ENCODE results near the gene TCEANC.

TCEANC gene

GRCh38 chrX:13681595-13681994 lies 28.7 kb downstream of the TCEANC start:
- H3K9ac ChIP-seq (ENCODE audit: low read length), result no peak overlapping the region
- H3K36me3 ChIP-seq (ENCODE audit: insufficient read depth, low read length), result no peaks in the 10 kb centered on the region
- H3K4me3 ChIP-seq (ENCODE audit: low read depth in 1 of 2, low read length in 2 of 2), result no peak overlapping the region
- H3K27ac ChIP-seq (ENCODE audit: low read depth, low read length), result no peak overlapping the region
- H3K9me3 ChIP-seq (ENCODE audit: low read length), result no peaks in the 10 kb centered on the region
- no peaks in the 10 kb centered on the region for H3K27me3 ChIP-seq (ENCODE audit: control insufficient read depth in 1 of 2, insufficient read depth in 2 of 2, low read length in 2 of 2)
- no peaks in the 10 kb centered on the region for H3K4me1 ChIP-seq (ENCODE audit: insufficient read depth, low read length)

- H3K36me3 ChIP-seq (ENCODE audit: insufficient read depth, low read length), result no peaks in the 10 kb centered on the region
- no peak overlapping the region for H3K4me3 ChIP-seq (ENCODE audit: low read depth in 1 of 2, low read length in 2 of 2)
- H3K9ac ChIP-seq (ENCODE audit: low read length), result no peak overlapping the region
- no peaks in the 10 kb centered on the region for H3K9me3 ChIP-seq (ENCODE audit: low read length)
- no peak overlapping the region for H3K27ac ChIP-seq (ENCODE audit: low read depth, low read length)
- H3K4me1 ChIP-seq (ENCODE audit: insufficient read depth, low read length), result no peaks in the 10 kb centered on the region
- H3K27me3 ChIP-seq (ENCODE audit: control insufficient read depth in 1 of 2, insufficient read depth in 2 of 2, low read length in 2 of 2), result peaks cover 0 to 6% of the 10 kb centered on the region in 2 donors
Observed at GRCh38 chrX:13684361-13684760, 31.4 kb downstream of the TCEANC start.

DNA sequence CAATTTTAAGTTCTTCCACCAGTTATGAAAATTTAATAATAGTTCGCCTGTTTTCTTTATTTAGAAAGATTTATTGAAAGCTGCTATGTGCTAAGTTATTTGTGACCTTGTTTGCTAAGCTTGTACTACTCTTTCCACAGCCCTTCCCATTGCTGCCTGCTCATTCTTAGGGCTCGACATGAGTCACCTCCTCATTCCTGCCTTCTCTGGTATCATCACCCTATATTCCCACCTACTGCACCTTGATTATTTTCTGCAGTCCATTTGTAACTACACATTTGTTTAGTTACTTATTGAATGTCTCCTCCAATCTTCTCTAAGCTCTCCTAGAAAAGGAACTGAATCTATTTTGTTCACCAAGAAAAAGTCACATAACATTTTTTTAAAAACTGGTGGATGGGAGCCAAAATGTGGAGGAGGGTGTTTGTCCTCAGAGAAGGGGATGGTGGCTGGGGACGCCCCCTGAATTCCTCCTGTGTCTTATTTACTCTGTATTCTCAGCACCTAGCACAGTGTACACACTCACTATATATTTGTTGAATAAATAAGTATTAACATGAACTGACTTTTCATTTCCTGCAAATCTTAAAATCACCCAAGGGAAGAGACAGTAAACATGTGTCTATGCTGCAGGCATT lies 32.3 kb downstream of the TCEANC start:
- H3K27me3 ChIP-seq (ENCODE audit: control insufficient read depth in 1 of 2, insufficient read depth in 2 of 2, low read length in 2 of 2), result peaks cover under 1 to 10% of the 10 kb centered on the region in 2 donors

GRCh38 chrX:13687203-13687602 lies 34.3 kb downstream of the TCEANC start:
- H3K27ac ChIP-seq (ENCODE audit: low read depth, low read length), result no peak overlapping the region
- H3K4me1 ChIP-seq (ENCODE audit: insufficient read depth, low read length), result peaks cover under 1% of the 10 kb centered on the region
- H3K36me3 ChIP-seq (ENCODE audit: insufficient read depth, low read length), result no peaks in the 10 kb centered on the region
- H3K4me3 ChIP-seq (ENCODE audit: low read depth in 1 of 2, low read length in 2 of 2), result no peak overlapping the region
- peaks cover 6 to 10% of the 10 kb centered on the region in 2 donors for H3K27me3 ChIP-seq (ENCODE audit: control insufficient read depth in 1 of 2, insufficient read depth in 2 of 2, low read length in 2 of 2)
- no peaks in the 10 kb centered on the region for H3K9me3 ChIP-seq (ENCODE audit: low read length)
- H3K9ac ChIP-seq (ENCODE audit: low read length), result no peak overlapping the region

More for the DNA sequence above, 32.3 kb downstream of the TCEANC start:
- Histone ChIP-seq H3K4me3 (ENCODE audit: low read depth in 1 of 2, low read length in 2 of 2) (no peak overlapping the region), H3K9ac (ENCODE audit: low read length) (no peak overlapping the region), H3K9me3 (ENCODE audit: low read length) (no peaks in the 10 kb centered on the region), H3K36me3 (ENCODE audit: insufficient read depth, low read length) (no peaks in the 10 kb centered on the region), H3K4me1 (ENCODE audit: insufficient read depth, low read length) (no peaks in the 10 kb centered on the region), H3K27ac (ENCODE audit: low read depth, low read length) (no peak overlapping the region)

DNA sequence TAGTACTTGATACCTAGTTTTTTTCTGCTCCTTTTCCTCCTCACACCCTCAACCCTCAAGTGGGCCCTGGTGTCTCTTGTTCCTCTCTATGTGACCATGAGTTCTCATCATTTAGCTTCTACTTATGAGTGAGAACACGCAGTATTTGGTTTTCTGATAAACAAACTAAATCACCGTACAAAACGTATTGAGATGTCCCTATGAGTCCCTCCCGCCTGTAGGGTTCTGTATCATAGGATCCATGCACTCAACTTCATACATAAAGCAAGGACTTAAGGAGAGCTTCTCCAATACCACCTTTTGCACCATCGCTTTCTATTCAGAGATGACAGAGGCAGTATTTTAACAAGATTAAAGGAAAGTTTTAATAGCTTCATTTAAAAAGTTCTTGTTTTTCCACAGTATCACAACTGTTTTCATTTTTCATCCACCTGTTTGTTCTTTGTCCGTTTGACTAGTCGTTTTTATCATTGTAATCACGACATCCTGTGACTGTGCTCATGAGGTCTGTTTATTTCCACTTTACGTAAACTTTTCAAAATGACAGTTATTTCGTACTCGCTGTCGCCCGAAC lies 35.5 kb downstream of the TCEANC start:
- Histone ChIP-seq H3K9ac (ENCODE audit: low read length) (peak overlapping the region; percentile 2), H3K4me3 (ENCODE audit: low read depth in 1 of 2, low read length in 2 of 2) (peak overlapping the region in 1 of 2 donors; percentile 66), H3K27me3 (ENCODE audit: control insufficient read depth in 1 of 2, insufficient read depth in 2 of 2, low read length in 2 of 2) (peaks cover 10% of the 10 kb centered on the region in 2 donors), H3K4me1 (ENCODE audit: insufficient read depth, low read length) (peaks cover 11% of the 10 kb centered on the region), H3K9me3 (ENCODE audit: low read length) (no peaks in the 10 kb centered on the region), H3K36me3 (ENCODE audit: insufficient read depth, low read length) (no peaks in the 10 kb centered on the region), H3K27ac (ENCODE audit: low read depth, low read length) (peak overlapping the region; percentile 62)

- Histone ChIP-seq H3K27ac (ENCODE audit: low read depth, low read length) (peak within 1 kb of the TSS; percentile 62), H3K4me3 (ENCODE audit: low read depth in 1 of 2, low read length in 2 of 2) (peak within 1 kb of the TSS; percentile 38 to 66), H3K9me3 (ENCODE audit: low read length) (no peaks in the 10 kb centered on the region), H3K4me1 (ENCODE audit: insufficient read depth, low read length) (peaks cover 17% of the 10 kb centered on the region), H3K36me3 (ENCODE audit: insufficient read depth, low read length) (no peaks in the 10 kb centered on the region), H3K9ac (ENCODE audit: low read length) (peak within 1 kb of the TSS; percentile 55), H3K27me3 (ENCODE audit: control insufficient read depth in 1 of 2, insufficient read depth in 2 of 2, low read length in 2 of 2) (peaks cover 10% of the 10 kb centered on the region in 2 donors)
Observed at GRCh38 chrX:13688958-13689740, 36.2 kb downstream of the TCEANC start, which contains the start of gene RAB9A. Gene RAB9A (plus strand): TSS chrX:13689128. CDS start chrX:13708747, 19,619 bp downstream.

DNA sequence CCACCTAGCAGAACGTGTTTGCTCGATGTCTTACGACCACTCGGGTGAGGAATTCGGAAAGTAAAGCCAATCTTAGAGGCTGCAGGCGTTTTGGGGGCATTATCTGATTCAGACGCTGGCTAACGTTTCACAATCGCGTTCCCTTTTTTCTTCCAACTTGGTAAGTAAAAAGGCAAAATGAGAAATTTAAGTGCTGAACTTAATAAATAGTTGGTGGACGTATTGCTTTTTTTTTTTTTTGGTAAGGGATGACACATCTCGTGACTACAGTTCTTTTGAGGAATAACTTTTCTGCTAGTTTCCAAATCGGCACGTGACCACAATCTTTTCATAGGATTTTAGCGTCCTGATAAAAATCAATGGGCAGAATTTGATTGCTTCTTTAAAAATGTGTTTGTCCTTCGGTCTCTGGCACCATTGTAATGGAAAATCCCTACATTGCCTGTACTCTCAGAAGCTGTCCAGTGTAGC lies 36.8 kb downstream of the TCEANC start:
- Histone ChIP-seq H3K4me1 (ENCODE audit: insufficient read depth, low read length) (peaks cover 20% of the 10 kb centered on the region), H3K4me3 (ENCODE audit: low read depth in 1 of 2, low read length in 2 of 2) (peak overlapping the region; percentile 38 to 66), H3K9ac (ENCODE audit: low read length) (peak overlapping the region; percentile 55), H3K27me3 (ENCODE audit: control insufficient read depth in 1 of 2, insufficient read depth in 2 of 2, low read length in 2 of 2) (peaks cover 10% of the 10 kb centered on the region in 2 donors), H3K27ac (ENCODE audit: low read depth, low read length) (peak overlapping the region; percentile 62), H3K9me3 (ENCODE audit: low read length) (no peaks in the 10 kb centered on the region), H3K36me3 (ENCODE audit: insufficient read depth, low read length) (no peaks in the 10 kb centered on the region)

GRCh38 chrX:13690836-13691235 lies 37.9 kb downstream of the TCEANC start:
- Histone ChIP-seq H3K9me3 (ENCODE audit: low read length) (no peaks in the 10 kb centered on the region), H3K36me3 (ENCODE audit: insufficient read depth, low read length) (no peaks in the 10 kb centered on the region), H3K4me1 (ENCODE audit: insufficient read depth, low read length) (peaks cover 25% of the 10 kb centered on the region), H3K27me3 (ENCODE audit: control insufficient read depth in 1 of 2, insufficient read depth in 2 of 2, low read length in 2 of 2) (peaks cover 10% of the 10 kb centered on the region in 2 donors), H3K4me3 (ENCODE audit: low read depth in 1 of 2, low read length in 2 of 2) (peak overlapping the region in 1 of 2 donors; percentile 66), H3K27ac (ENCODE audit: low read depth, low read length) (no peak overlapping the region), H3K9ac (ENCODE audit: low read length) (peak overlapping the region; percentile 17)

DNA sequence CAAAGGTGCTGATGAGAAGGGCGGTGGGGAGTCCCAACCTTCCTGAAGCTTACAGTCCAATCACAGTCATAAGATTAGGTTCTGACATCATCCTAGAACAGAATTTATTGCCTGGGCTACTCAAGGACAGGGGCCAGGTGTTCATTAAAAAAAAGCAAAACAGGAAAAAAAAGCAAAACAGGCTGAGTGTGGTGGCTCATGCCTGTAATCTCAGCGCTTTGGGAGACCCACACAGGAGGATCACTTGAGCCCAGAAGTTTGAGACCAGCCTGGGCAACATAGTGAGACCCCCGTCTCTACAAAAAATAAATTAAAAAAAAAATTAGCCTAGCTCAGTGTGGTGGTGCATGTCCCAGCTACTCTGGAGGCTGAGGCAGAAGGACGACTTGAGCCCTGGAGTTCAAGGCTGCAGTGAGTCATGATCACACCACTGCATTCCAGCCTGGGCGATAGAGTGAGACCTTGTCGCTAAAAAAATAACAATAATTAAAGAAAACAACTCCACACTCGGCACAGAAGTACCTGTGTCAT lies 39.0 kb downstream of the TCEANC start:
- H3K4me3 ChIP-seq (ENCODE audit: low read depth in 1 of 2, low read length in 2 of 2), result no peak overlapping the region
- H3K36me3 ChIP-seq (ENCODE audit: insufficient read depth, low read length), result no peaks in the 10 kb centered on the region
- no peak overlapping the region for H3K9ac ChIP-seq (ENCODE audit: low read length)
- peaks cover 25% of the 10 kb centered on the region for H3K4me1 ChIP-seq (ENCODE audit: insufficient read depth, low read length)
- no peak overlapping the region for H3K27ac ChIP-seq (ENCODE audit: low read depth, low read length)
- peaks cover 10% of the 10 kb centered on the region in 2 donors for H3K27me3 ChIP-seq (ENCODE audit: control insufficient read depth in 1 of 2, insufficient read depth in 2 of 2, low read length in 2 of 2)
- no peaks in the 10 kb centered on the region for H3K9me3 ChIP-seq (ENCODE audit: low read length)

- Histone ChIP-seq H3K4me1 (ENCODE audit: insufficient read depth, low read length) (peaks cover 25% of the 10 kb centered on the region), H3K4me3 (ENCODE audit: low read depth in 1 of 2, low read length in 2 of 2) (no peak overlapping the region), H3K9ac (ENCODE audit: low read length) (no peak overlapping the region), H3K27ac (ENCODE audit: low read depth, low read length) (no peak overlapping the region), H3K27me3 (ENCODE audit: control insufficient read depth in 1 of 2, insufficient read depth in 2 of 2, low read length in 2 of 2) (peaks cover 10% of the 10 kb centered on the region in 2 donors), H3K9me3 (ENCODE audit: low read length) (no peaks in the 10 kb centered on the region), H3K36me3 (ENCODE audit: insufficient read depth, low read length) (no peaks in the 10 kb centered on the region)
Observed at GRCh38 chrX:13692771-13693231, 39.9 kb downstream of the TCEANC start.

DNA sequence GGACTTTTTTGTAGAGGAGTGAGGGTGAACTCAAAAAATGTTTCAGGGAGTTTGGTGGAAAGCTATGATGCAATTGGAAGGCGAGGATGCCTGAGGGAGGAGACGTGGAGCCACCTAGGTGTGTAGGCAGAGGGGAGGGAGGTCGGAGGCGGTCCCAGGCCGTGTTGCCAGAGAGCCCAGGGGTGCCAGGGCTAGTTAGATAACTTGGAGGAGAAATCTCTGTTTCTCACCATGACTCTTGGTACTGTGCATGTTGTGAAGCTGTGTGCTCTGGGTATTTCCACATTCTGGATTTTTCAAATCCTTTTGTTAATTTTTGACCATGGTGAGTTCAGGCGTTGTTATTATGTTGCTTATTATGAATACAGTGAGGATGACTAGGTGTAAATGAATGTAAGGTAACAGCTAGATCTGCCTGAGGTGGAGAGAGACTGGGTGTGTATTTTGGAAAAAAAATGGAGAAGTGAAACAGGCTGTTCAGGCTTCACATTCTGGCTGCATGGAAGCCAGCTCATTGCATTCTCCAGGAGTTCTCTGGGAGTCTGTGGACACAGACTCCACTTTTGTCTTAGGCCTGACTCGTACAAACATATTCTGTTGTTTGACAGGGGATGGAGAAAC lies 40.5 kb downstream of the TCEANC start:
- Histone ChIP-seq H3K4me1 (ENCODE audit: insufficient read depth, low read length) (peaks cover 25% of the 10 kb centered on the region), H3K4me3 (ENCODE audit: low read depth in 1 of 2, low read length in 2 of 2) (no peak overlapping the region), H3K27ac (ENCODE audit: low read depth, low read length) (no peak overlapping the region), H3K9me3 (ENCODE audit: low read length) (no peaks in the 10 kb centered on the region), H3K36me3 (ENCODE audit: insufficient read depth, low read length) (no peaks in the 10 kb centered on the region), H3K27me3 (ENCODE audit: control insufficient read depth in 1 of 2, insufficient read depth in 2 of 2, low read length in 2 of 2) (peaks cover 10% of the 10 kb centered on the region in 2 donors), H3K9ac (ENCODE audit: low read length) (no peak overlapping the region)
